Stimulated activated CD4-positive, alpha-beta T cell treated with anti-CD3 and anti-CD28 coated beads, Interleukin-4, amount 100 ng/mL, for 4 hours (primary cell): ENCODE results near the gene UGT1A6.

Source experiments
- DNase-seq, 2 experiments: peaks; one replicate each; pipeline ENCODE4 v3.0.0-alpha.2; 2020

Gene UGT1A6

GRCh38 chr2:233822101-233822771, 129.5 kb downstream of the UGT1A6 start:
- DNase-seq = no peak
